Activated naive CD4-positive, alpha-beta T cell treated with anti-CD3 and anti-CD28 coated beads, Interleukin-2, amount 10 ng/mL, durations not matched to agents 5 hours and 36 hours (primary cell): ENCODE data around the gene ASIC1. TPM values are rescaled to one million over a fixed set of nuclear protein-coding genes. Genes with fewer than 3 reads are reported as not detected.

Experiments
- total RNA-seq, 2 experiments: library from RNA; stranded (reverse); gene quantifications; one replicate each; pipeline ENCODE4 v1.2.3, GENCODE V29; 2021

The ASIC1 gene
- total RNA-seq: 1 to 10 TPM; 3.1 to 4.1 TPM

DNA sequence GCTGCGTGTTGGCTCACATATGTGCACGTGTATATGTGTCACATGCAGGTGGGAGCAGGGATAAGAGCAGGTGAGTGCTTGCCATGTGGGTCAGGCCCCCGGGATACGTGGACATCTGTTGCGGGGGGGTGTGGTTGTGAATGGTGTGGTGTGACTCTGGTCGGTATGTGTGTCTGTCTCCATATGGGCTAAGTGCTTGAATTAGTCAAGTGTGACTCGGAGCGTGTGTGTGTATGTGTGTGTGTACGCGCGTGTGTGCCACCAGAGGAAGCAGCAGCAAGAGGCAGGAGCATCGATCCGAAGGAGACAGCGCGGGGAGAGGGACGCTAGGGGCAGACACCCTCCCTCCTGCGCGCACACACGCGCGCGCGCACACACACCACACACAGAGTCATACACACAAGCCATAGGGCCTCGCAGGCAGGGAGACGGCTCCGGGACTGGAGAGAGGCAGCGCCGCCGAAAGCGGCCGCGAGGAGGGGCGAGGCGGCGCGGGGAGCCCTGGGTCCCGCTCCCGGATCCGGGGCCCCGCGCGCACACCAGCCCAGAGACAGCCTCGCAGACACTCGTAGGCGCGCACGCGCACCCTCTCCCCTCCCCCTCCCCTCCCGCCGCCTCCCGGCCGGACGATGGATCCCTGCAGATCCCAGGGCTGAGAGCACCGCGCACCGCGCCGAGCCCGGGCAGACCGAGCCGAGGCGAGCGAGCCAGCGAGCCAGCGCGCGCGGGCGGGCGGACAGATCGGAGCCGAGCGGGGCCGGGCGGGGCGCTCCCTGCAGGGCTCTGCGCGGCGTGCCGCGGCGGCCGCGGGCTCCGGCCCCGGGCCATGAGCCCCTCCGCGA, at the start of gene ASIC1:
Gene ASIC1 (plus strand): TSS at position 597 of the 842 bp plus-strand sequence. CDS start 1,171 bp downstream, outside the sequence.

DNA sequence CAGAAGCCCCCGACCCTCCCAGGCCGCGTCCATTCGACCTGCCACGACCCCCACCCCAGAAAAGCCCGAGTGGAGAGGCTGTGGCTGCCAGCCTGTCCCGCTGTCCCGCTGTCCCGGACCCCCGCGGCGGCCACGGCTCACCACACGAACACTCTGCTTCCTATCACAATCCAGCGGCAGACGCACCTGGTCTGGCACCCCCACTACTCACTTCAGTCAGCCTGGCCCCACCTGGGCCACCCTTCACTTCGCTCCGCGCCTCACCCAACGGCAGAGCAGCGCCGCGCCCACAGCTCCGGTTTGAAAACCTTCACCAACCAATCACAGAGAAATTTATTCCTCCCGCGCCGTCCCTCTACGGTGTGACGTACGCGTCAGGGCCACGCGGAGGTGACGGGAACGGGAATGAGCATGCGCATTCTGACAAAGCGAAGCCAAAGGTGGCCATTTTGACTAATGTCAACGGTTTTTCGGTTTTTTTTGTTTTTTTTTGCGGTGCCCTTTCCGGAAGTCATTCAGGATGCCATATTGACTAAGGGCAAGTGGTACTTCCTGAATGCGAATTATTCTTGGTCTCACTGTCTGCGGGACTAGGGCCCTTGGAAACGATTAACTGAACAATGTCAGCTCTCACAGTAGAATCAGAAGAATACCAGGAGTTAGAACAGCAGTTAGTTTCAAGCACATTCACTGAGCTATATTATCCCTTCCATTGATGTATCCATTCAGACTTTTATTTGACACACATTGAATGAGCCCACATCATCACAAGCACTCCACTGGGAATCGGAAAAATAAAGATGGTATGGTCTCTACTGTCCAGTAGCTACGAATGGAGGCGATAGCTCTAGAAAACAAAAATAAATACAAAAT, 32.0 kb upstream of the ASIC1 start, which contains the start of gene RACGAP1:
Gene RACGAP1 (minus strand): TSS at position 308 of the 873 bp plus-strand sequence. CDS start 8,779 bp downstream, outside the sequence.

DNA sequence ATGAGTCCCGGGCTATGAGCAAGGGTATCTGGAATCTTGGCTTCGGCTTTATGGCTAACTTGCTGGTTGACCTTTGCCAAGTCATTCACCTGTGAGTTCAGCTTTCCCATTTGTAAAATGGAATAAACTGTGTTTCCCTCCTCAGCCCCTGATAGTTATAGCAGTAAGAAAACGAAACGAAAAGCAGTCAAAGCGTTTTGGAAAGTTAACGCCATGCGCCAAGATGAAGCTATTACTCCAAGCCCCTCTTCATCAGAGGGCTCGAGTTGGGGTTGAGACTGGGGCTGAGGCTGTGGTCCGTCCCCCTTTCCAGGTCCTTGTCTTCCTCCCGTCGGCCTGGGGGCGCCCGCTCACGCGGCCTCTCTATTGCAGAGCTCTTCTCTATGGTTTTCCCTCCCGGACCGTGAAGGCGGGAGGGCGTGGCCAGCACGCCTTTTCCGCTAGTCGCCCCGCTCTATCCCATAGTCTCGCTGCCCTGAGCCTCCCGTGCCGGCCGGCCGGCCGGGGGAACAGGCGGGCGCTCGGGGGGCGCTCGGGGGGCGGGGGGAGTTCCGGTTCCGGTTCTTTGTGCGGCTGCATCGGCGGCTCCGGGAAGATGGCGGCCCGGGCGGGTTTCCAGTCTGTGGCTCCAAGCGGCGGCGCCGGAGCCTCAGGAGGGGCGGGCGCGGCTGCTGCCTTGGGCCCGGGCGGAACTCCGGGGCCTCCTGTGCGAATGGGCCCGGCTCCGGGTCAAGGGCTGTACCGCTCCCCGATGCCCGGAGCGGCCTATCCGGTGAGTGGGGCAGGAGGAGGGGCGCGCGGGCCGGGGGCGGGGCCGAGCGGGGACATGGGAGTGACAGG, 27.6 kb downstream of the ASIC1 start, which contains the start of gene SMARCD1:
Gene SMARCD1 (plus strand): TSS at position 568 of the 840 bp plus-strand sequence. CDS start 28 bp downstream, at position 596.

DNA sequence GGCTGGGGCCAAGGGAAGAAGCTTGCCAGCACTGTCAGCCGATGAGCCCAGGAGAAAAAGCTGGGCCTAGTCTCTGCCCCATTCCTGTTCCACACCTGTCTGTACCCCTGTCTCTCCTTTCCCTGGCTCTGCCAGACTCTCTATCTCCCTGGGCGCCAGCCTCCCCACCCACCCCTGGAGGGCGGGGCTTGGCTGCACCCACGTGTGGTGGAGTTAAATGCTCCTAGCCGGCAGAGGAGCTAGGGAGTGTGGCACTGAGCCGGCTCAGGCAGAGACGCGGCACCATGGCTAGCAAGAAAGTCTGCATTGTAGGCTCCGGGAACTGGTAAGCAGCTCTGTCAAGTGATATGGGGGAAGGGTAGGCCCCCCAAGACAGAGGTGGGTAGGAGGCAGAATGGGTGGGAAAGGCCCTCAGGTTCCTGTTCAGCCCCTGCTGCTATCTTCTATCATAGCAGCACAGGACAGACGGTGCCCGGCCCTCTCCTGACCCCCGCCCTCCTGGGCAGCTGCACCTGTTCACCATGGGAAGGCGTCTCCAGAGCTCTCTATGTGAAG, 46.4 kb downstream of the ASIC1 start, which contains the start of gene GPD1:
Gene GPD1 (plus strand): TSS at position 242 of the 555 bp plus-strand sequence. CDS start 43 bp downstream, at position 285.

DNA sequence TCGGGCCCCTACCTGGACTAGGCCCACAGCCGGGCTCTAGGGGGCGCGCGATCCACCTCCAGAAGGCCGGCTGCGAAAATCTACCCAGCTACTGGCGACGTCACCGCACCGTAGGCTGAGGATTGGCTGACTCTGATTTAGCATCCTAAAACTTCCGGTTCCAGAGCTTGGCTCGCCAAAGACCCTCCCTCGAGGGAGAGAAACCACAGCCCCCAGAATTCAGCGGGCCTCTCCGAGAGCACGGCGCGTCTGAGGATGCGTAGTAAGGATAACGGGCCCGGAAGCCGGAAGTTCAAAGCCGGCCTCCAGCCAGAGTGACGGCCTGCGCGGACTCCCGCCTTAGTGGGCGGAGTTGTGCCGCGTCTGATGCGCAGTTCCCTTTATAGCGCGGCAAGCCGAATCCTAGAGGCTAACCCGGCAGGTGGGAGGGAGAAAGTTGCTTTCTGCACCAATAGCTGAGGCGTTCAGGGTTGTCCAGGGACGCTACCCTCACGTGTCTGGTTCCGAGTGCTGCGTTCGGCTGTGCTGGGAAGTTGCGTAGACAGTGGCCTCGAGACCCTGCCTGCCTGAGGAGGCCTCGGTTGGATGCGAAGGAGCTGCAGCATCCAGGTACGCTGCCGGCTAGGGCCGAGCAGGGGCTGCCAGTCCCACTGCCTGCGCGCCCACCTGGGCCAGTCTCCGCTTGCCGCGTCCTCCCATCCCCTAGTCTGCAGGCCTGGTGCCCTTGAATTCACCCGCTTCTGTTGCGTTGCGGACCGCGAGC, 54.5 kb downstream of the ASIC1 start, which contains the start of gene COX14:
Gene COX14 (plus strand): TSS at position 544 of the 763 bp plus-strand sequence. CDS start 7,808 bp downstream, outside the sequence.

Other genes with a start within 250 kb of the ASIC1 start
- gene NCKAP5L, start 229.2 kb upstream of the ASIC1 start, total RNA-seq: 1 to 10 TPM; 7.1 to 7.9 TPM
- gene BCDIN3D, start 214.5 kb upstream of the ASIC1 start, total RNA-seq: 1 to 10 TPM; 7.4 to 8.8 TPM
- under 1 TPM in 1 of 2 experiments, not detected in 1; 0.05 TPM for gene FAIM2, start 153.7 kb upstream of the ASIC1 start, total RNA-seq
- not detected for gene AQP2, start 106.9 kb upstream of the ASIC1 start, total RNA-seq
- gene AQP5, start 95.7 kb upstream of the ASIC1 start, total RNA-seq: not detected
- gene AQP6, start 84.6 kb upstream of the ASIC1 start, total RNA-seq: not detected
- 100 to 1,000 TPM; 129 to 130 TPM for gene RACGAP1, start 32.1 kb upstream of the ASIC1 start, total RNA-seq
- gene SMARCD1, start 27.7 kb downstream of the ASIC1 start, total RNA-seq: 10 to 100 TPM; 54.6 to 55.8 TPM
- gene GPD1, start 46.4 kb downstream of the ASIC1 start, total RNA-seq: under 1 TPM; 0.20 to 0.24 TPM
- 10 to 100 TPM; 47.4 to 50.9 TPM for gene COX14, start 54.6 kb downstream of the ASIC1 start, total RNA-seq
- gene CERS5, start 109.8 kb downstream of the ASIC1 start, total RNA-seq: 10 to 100 TPM; 38.6 to 38.7 TPM
- gene LIMA1, start 225.9 kb downstream of the ASIC1 start, total RNA-seq: 1 to 10 TPM; 8.1 to 8.9 TPM